NCI-H2196 (cell line): ENCODE measurements around the gene TMEM125.

Experiments
- DNase-seq: peaks from one replicate; lab custom pipeline; 2025; ENCODE audit not compliant: unreplicated experiment; lab: John Stamatoyannopoulos, UW

Gene TMEM125

GRCh38 chr1:43272576-43273571 lies 3.1 kb downstream of the TMEM125 start:
- no peak for DNase-seq

- DNase-seq: no peak
Observed at GRCh38 chr1:43273708-43274107, 3.9 kb downstream of the TMEM125 start.

GRCh38 chr1:43274125-43274803 lies 4.5 kb downstream of the TMEM125 start:
- peak; percentile 22 for DNase-seq

GRCh38 chr1:43274804-43275180 lies 5.0 kb downstream of the TMEM125 start:
- DNase-seq: no peak

- no peak for DNase-seq
Observed at GRCh38 chr1:43275826-43276620, 6.2 kb downstream of the TMEM125 start.

GRCh38 chr1:43276673-43277072 lies 6.9 kb downstream of the TMEM125 start:
- DNase-seq: no peak

- no peak for DNase-seq
Observed at GRCh38 chr1:43277116-43277876, 7.5 kb downstream of the TMEM125 start.

GRCh38 chr1:43279161-43279560 lies 9.4 kb downstream of the TMEM125 start:
- no peak for DNase-seq

GRCh38 chr1:43279666-43280065 lies 9.9 kb downstream of the TMEM125 start:
- DNase-seq: no peak

- DNase-seq: no peak
Observed at GRCh38 chr1:43280692-43281091, 10.9 kb downstream of the TMEM125 start.

GRCh38 chr1:43282220-43283195 lies 12.7 kb downstream of the TMEM125 start:
- DNase-seq: no peak

- no peak for DNase-seq
Observed at GRCh38 chr1:43284065-43284464, 14.3 kb downstream of the TMEM125 start.

- no peak for DNase-seq
Observed at GRCh38 chr1:43284546-43285110, 14.8 kb downstream of the TMEM125 start.

- DNase-seq: peak; percentile 89
Observed at GRCh38 chr1:43285269-43285990, 15.6 kb downstream of the TMEM125 start, which contains the start of gene C1orf210. Gene C1orf210 (minus strand): TSS chr1:43285581. CDS start chr1:43283270, 2,311 bp downstream.

- DNase-seq: no peak
Observed at GRCh38 chr1:43286115-43286514, 16.3 kb downstream of the TMEM125 start.

- no peak for DNase-seq
Observed at GRCh38 chr1:43286533-43286932, 16.8 kb downstream of the TMEM125 start.

GRCh38 chr1:43288058-43288784 lies 18.4 kb downstream of the TMEM125 start:
- no peak for DNase-seq
